SK-N-SH (cell line): ENCODE results near the gene PCGF2. TPM values are rescaled to one million over a fixed set of nuclear protein-coding genes. Genes with fewer than 3 reads are reported as not detected.

Experiments used
- CTCF ChIA-PET: fragments of 300-600, 350-600 bp; formaldehyde crosslinking; extraction: SDS; loops from one replicate; lab custom pipeline; 2021; lab: Yijun Ruan, JAX
- POLR2A ChIA-PET: fragments of 350-600 bp; sonication (Branson Sonifier 250); formaldehyde crosslinking; extraction: SDS; loops from one replicate; lab custom pipeline; 2020; ENCODE audit warnings: antibody characterized with exemption, inconsistent platforms; lab: Yijun Ruan, JAX
- DNase-seq: peaks from one replicate; pipeline ENCODE4 v3.0.0; 2012
- H2AFZ ChIP-seq: fragments of 200-600 bp; sonication (generic); 2 replicates; pipeline ENCODE4 v1.8.1; 2016; ENCODE audit warnings: antibody characterized with exemption, mild to moderate bottlenecking, low read depth
- H3F3A ChIP-seq: fragments of 200-600 bp; sonication (generic); replicated peaks from 2 replicates; pipeline ENCODE3; 2016; ENCODE audit warnings: antibody characterized with exemption, mild to moderate bottlenecking; ENCODE audit not compliant: insufficient read depth
- H3K27ac ChIP-seq, 2 experiments: fragments of 200-500 bp in 1 of 2; fragments of 200-600 bp in 1 of 2; sonication (Bioruptor generic) in 1 of 2; sonication (generic), shearing (Covaris generic) in 1 of 2; 2 replicates each; pipeline versions ENCODE4 v1.5.1 to v1.6.1; 2014 to 2016; ENCODE audit warnings: low read depth in 2 of 2, inconsistent platforms in 1 of 2, low read length in 1 of 2, mild to moderate bottlenecking in 1 of 2, mixed read lengths in 1 of 2
- H3K27me3 ChIP-seq: fragments of 200-600 bp; sonication (generic), shearing (Covaris generic); 2 replicates; pipeline ENCODE4 v1.6.1; 2016; ENCODE audit warnings: mixed run types; ENCODE audit not compliant: insufficient read depth
- H3K36me3 ChIP-seq, 2 experiments: fragments of 200-500 bp in 1 of 2; fragments of 200-600 bp in 1 of 2; sonication (Bioruptor generic) in 1 of 2; sonication (generic) in 1 of 2; replicated peaks in 1 of 2; 2 replicates each; pipeline versions ENCODE3 to v1.5.1; 2014 to 2016; ENCODE audit warnings: low read length in 1 of 2, mild to moderate bottlenecking in 1 of 2; ENCODE audit not compliant: insufficient read depth in 2 of 2, control insufficient read depth in 1 of 2
- H3K4me1 ChIP-seq, 2 experiments: fragments of 200-500 bp in 1 of 2; fragments of 200-600 bp in 1 of 2; sonication (Bioruptor generic) in 1 of 2; sonication (generic), shearing (Covaris generic) in 1 of 2; 2 replicates each; pipeline versions ENCODE4 v1.5.1 to v1.6.1; 2014 to 2016; ENCODE audit warnings: low read depth in 1 of 2, low read length in 1 of 2, mixed run types in 1 of 2; ENCODE audit not compliant: insufficient read depth in 2 of 2, control insufficient read depth in 1 of 2
- H3K4me2 ChIP-seq: fragments of 200-600 bp; sonication (generic), shearing (Covaris generic); 2 replicates; pipeline ENCODE4 v1.6.1; 2017; ENCODE audit warnings: mixed run types
- H3K4me3 ChIP-seq, 2 experiments: fragments of 200-500 bp in 1 of 2; fragments of 200-600 bp in 1 of 2; sonication (Bioruptor generic) in 1 of 2; sonication (generic), shearing (Covaris generic) in 1 of 2; 2 replicates each; pipeline versions ENCODE4 v1.5.1 to v1.8.1; 2014 to 2016; ENCODE audit warnings: low read depth in 2 of 2, inconsistent platforms in 1 of 2, low read length in 1 of 2, mild to moderate bottlenecking in 1 of 2, mixed read lengths in 1 of 2, moderate library complexity in 1 of 2
- H3K79me2 ChIP-seq: fragments of 200-600 bp; sonication (generic); 2 replicates; pipeline ENCODE4 v1.8.1; 2017; ENCODE audit warnings: mild to moderate bottlenecking; ENCODE audit not compliant: insufficient read depth
- H3K9ac ChIP-seq: fragments of 200-600 bp; sonication (generic); 2 replicates; pipeline ENCODE4 v1.6.1; 2017; ENCODE audit warnings: mixed run types
- H3K9me2 ChIP-seq: fragments of 200-600 bp; sonication (generic); 2 replicates; pipeline ENCODE4 v1.6.1; 2017; ENCODE audit warnings: mixed run types
- H3K9me3 ChIP-seq: fragments of 200-600 bp; sonication (generic); 2 replicates; pipeline ENCODE4 v1.6.1; 2017; ENCODE audit warnings: mixed run types, mild to moderate bottlenecking, moderate library complexity
- H4K20me1 ChIP-seq: fragments of 200-600 bp; sonication (generic); 2 replicates; pipeline ENCODE4 v1.6.1; 2017; ENCODE audit warnings: mild to moderate bottlenecking, mixed run types; ENCODE audit not compliant: insufficient read depth
- CTCF ChIP-seq: fragments of 200-600 bp; sonication (generic); IDR thresholded peaks from 2 replicates; pipeline ENCODE4 v1.6.1; 2017; ENCODE audit warnings: antibody characterized with exemption, mild to moderate bottlenecking, moderate library complexity
- EP300 ChIP-seq, 2 experiments: IDR thresholded peaks; 2 replicates each; pipeline versions ENCODE4 v1.4.0 to v1.6.1; 2012; ENCODE audit warnings: borderline replicate concordance in 1 of 2, low read depth in 1 of 2, low read length in 1 of 2
- FOSL2 ChIP-seq: IDR thresholded peaks from 2 replicates; pipeline ENCODE4 v1.4.0; 2012; ENCODE audit warnings: low read depth, mild to moderate bottlenecking, moderate library complexity, borderline replicate concordance
- FOXM1 ChIP-seq: IDR thresholded peaks from 2 replicates; pipeline ENCODE4 v1.4.0; 2012; ENCODE audit warnings: low read depth, mild to moderate bottlenecking
- GABPA ChIP-seq: IDR thresholded peaks from 2 replicates; pipeline ENCODE4 v1.4.0; 2012; ENCODE audit warnings: low read depth, mild to moderate bottlenecking
- GATA2 ChIP-seq: sonication (generic); formaldehyde crosslinking; IDR thresholded peaks from 2 replicates; pipeline ENCODE4 v1.5.0; 2020; ENCODE audit warnings: mild to moderate bottlenecking, missing genetic modification reagents
- MAX ChIP-seq: IDR thresholded peaks from 2 replicates; pipeline ENCODE4 v1.4.0; 2012; ENCODE audit warnings: low read depth
- NFIC ChIP-seq: IDR thresholded peaks from 2 replicates; pipeline ENCODE4 v1.4.0; 2012; ENCODE audit warnings: borderline replicate concordance
- NRF1 ChIP-seq: IDR thresholded peaks from 2 replicates; pipeline ENCODE4 v1.6.1; 2012; ENCODE audit warnings: low read depth, mild to moderate bottlenecking, low read length
- PBX3 ChIP-seq: IDR thresholded peaks from 2 replicates; pipeline ENCODE4; 2012
- RFX5 ChIP-seq: IDR thresholded peaks from 2 replicates; pipeline ENCODE4 v1.6.1; 2012; ENCODE audit warnings: mild to moderate bottlenecking, improper control_type of control experiment, low read length
- TAF1 ChIP-seq: IDR thresholded peaks from 2 replicates; pipeline ENCODE4 v1.6.1; 2012; ENCODE audit warnings: low read depth, mild to moderate bottlenecking, low read length, moderate library complexity, borderline replicate concordance
- USF1 ChIP-seq: IDR thresholded peaks from 2 replicates; pipeline ENCODE4 v1.4.0; 2012; ENCODE audit warnings: low read depth, borderline replicate concordance
- YY1 ChIP-seq: IDR thresholded peaks from 2 replicates; pipeline ENCODE4 v1.4.0; 2012; ENCODE audit warnings: low read depth, mild to moderate bottlenecking
- ZBTB33 ChIP-seq: IDR thresholded peaks from 2 replicates; pipeline ENCODE4 v1.4.0; 2012; ENCODE audit warnings: low read depth, borderline replicate concordance
- WGBS: methylation state at CpG from one replicate; pipeline ENCODE4 v1.1.6; 2017; ENCODE audit warnings: low lambda C conversion rate; 5-methylcytosine and 5-hydroxymethylcytosine counted together
- polyA plus RNA-seq, 3 experiments: library from polyadenylated mRNA; depleted of rRNA; stranded (reverse); fragments of >200 nt; gene quantifications; 2 replicates each; pipeline ENCODE4 v1.2.3, GENCODE V29; 2012

PCGF2 gene
- polyA plus RNA-seq, 1 of the 3 experiments (the other 2 are of a cell fraction) = 39.8 TPM

- H3K27me3 ChIP-seq = no peaks in the 10 kb centered on the region
- H3K27ac ChIP-seq = peak overlapping the region; percentile 83 to 95; a peak in 3 of 4 replicates
- H3K4me2 ChIP-seq = no peak overlapping the region
- peaks cover 81% of the 10 kb centered on the region for H3K79me2 ChIP-seq
- H3K36me3 ChIP-seq = peaks cover 9 to 23% of the 10 kb centered on the region in 2 experiments
- no peak for DNase-seq
- H2AFZ ChIP-seq = no peak overlapping the region
- no peaks in the 10 kb centered on the region for H3K9me3 ChIP-seq
- H3K9ac ChIP-seq = no peak overlapping the region
- TF ChIP-seq PBX3 (no peak), GATA2 (CRISPR knock-in tag) (no peak), YY1 (no peak)
- CTCF ChIA-PET = interaction anchor here (0.9 to 7.4 kb wide), 3 partner anchors 8 to 67 kb away, joined by 3 to 88 read pairs (median 10); partner anchors contain the start of gene CISD3
- peaks cover 9 to 61% of the 10 kb centered on the region in 2 experiments; a peak in 2 of 4 replicates for H3K4me1 ChIP-seq
- no peaks in the 10 kb centered on the region for H3K9me2 ChIP-seq
- H3F3A ChIP-seq = peaks cover 20% of the 10 kb centered on the region
- POLR2A ChIA-PET = interaction anchor here (1.4 to 1.7 kb wide), 2 partner anchors 10 kb away, joined by 8 to 12 read pairs; partner anchors contain the start of gene PSMB3
- no peak overlapping the region for H3K4me3 ChIP-seq
- WGBS = 88% methylated on average over 4 of the region's 5 CpGs
- H4K20me1 ChIP-seq = peaks cover 78% of the 10 kb centered on the region
Measured at GRCh38 chr17:38741461-38741860, 6.7 kb downstream of the PCGF2 start.

- Histone ChIP-seq H3F3A (peaks cover 24% of the 10 kb centered on the region), H3K27ac (peak overlapping the region in 1 of 2 experiments; percentile 95; a peak in 2 of 4 replicates)
- POLR2A ChIA-PET = interaction anchor here (1.4 kb wide), 1 partner anchor 10 kb away, joined by 8 read pairs; no protein-coding TSS in a partner anchor
- no peak for TF ChIP-seq TAF1
- TF ChIP-seq ZBTB33 = no peak
- no peak for TF ChIP-seq MAX
- TF ChIP-seq FOSL2 = no peak
- no peak for TF ChIP-seq YY1
- no peak for TF ChIP-seq EP300 (IDR thresholded peaks at IDR 0.05; ENCODE audit: borderline replicate concordance in 1 of 2, low read depth in 1 of 2, low read length in 1 of 2)
- TF ChIP-seq NFIC = no peak
- TF ChIP-seq RFX5 = no peak
- no peak for TF ChIP-seq CTCF
- TF ChIP-seq USF1 = no peak
- TF ChIP-seq NRF1 = no peak
- no peak for TF ChIP-seq GABPA
- TF ChIP-seq FOXM1 = no peak
- TF ChIP-seq, all 33 proteins: peak for 0
- H3K4me2 ChIP-seq = no peak overlapping the region
- H3K79me2 ChIP-seq = peaks cover 74% of the 10 kb centered on the region
- H2AFZ ChIP-seq = no peak overlapping the region
- CTCF ChIA-PET = interaction anchor here (0.9 to 7.4 kb wide), 3 partner anchors 7 to 67 kb away, joined by 3 to 88 read pairs (median 5); partner anchors contain the start of gene CISD3
- 98% methylated on average over 4 of the region's 4 CpGs for WGBS
- peaks cover 73% of the 10 kb centered on the region for H4K20me1 ChIP-seq
- DNase-seq = no peak
- H3K36me3 ChIP-seq = peaks cover 9 to 25% of the 10 kb centered on the region in 2 experiments
- H3K9ac ChIP-seq = no peak overlapping the region
- H3K9me2 ChIP-seq = no peaks in the 10 kb centered on the region
- H3K4me1 ChIP-seq = peaks cover 9 to 61% of the 10 kb centered on the region in 2 experiments; a peak in 2 of 4 replicates
- H3K4me3 ChIP-seq = no peak overlapping the region
- no peaks in the 10 kb centered on the region for H3K9me3 ChIP-seq
- no peaks in the 10 kb centered on the region for H3K27me3 ChIP-seq
Measured at GRCh38 chr17:38740806-38741205, 7.3 kb downstream of the PCGF2 start.
